PC-9 (cell line): ENCODE measurements around the gene AADACL3.
A peak's percentile ranks its signal among the peaks of the same experiment; 100 is the strongest.

Experiments used
- CTCF ChIP-seq: fragments of 200-600 bp; sonication (generic); conservative IDR thresholded peaks from 2 replicates; pipeline ENCODE4 v1.6.1; 2017; ENCODE audit warnings: mixed run types, antibody characterized with exemption, mild to moderate bottlenecking, moderate library complexity
- EZH2 ChIP-seq: fragments of 200-600 bp; sonication (generic); IDR thresholded peaks from 2 replicates; pipeline ENCODE4 v1.8.0; 2017; ENCODE audit warnings: antibody characterized with exemption, low read depth

- TF ChIP-seq CTCF, result 0 out of 2 replicates have a peak, but pooled peaks have one; percentile 29
- no peak for TF ChIP-seq EZH2
These were observed 44.4 kb downstream of the AADACL3 start for GRCh38 chr1:12760256-12760795.
